ENCODE results near the gene PDIK1L.
"Not testable (repeated sequence)": the region's sequence is repeated elsewhere in the genome, so short reads cannot be mapped to it uniquely, and the experiment has no call there.

PDIK1L gene

DNA sequence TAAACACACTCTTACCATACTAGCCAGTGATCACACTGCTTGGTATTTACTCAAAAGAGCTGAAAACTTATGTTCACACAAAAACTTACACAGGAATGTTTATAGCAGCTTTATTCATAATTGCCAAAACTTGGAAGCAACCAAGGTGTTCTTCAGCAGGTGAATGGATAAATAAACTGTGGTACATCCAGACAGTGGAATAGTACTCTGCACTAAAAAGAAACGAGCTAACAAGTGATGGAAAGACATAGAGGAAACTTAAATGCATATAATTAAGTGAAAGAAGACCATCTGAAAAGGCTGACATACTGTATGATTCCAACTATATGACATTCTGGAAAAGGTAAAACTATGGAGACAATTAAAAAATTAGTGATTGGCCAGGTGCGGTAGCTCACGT, 20.7 kb upstream of the PDIK1L start:
- no peak for DNase-seq (ENCODE audit: low spot score)

DNA sequence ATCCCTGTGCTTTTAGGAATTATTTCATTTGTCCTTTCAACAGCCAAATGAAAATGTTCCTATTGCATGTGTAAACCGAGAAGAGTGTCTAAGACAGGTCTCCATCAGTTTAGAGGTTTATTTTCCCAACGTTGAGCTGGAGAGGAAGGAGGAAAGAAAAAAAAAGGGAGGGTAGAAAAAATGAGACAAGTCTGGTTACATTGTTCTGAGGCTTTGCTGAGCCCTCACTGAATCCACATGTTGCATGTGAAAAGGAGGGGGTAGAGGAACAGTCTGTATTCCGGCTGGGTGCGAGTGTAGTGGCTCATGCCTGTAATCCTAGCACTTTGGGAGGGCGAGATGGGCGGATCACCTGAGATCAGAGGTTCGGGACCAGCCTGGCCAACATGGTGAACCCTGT, 19.2 kb upstream of the PDIK1L start:
- no peak for DNase-seq (ENCODE audit: low spot score)

- DNase-seq (ENCODE audit: low spot score) = not testable (repeated sequence)
These were observed 18.1 kb upstream of the PDIK1L start for GRCh38 chr1:26093569-26093968.

GRCh38 chr1:26094076-26094669, 17.5 kb upstream of the PDIK1L start:
- DNase-seq (ENCODE audit: low spot score) = no peak

DNA sequence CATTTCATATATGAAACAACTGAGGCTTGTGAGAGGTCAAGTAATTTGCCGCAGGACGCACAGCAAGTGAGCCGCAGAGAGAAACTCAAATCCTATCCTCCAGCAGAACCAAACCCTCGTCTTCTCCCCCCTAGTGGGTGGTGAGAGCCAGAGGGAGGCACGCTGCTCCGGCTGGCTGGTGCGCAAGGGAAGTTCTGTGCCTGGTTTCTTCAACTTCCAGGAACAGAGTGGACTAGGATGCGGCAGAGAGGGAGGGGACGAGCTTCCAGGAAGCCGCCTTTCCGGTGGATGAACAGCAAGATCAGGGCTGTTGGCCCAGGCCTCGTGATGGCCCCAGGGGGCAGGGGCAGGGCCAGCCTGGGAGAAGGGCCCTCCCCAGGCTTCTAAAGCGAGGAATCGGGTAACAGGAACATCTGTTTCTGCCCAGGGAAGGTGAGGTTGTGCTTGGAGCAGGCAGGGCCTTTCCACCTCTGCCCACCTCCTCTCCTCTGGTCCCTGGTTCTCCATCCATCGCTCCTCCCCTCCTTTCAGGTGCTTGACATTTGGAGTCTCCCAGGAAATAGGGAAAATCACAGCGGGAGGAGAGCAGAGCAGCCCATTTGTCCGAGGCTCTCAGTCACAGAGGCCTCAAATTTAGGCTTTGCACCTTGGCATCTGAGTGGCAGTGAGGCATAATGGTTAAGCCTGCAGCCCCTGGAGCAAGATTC, 16.8 kb upstream of the PDIK1L start:
- DNase-seq (ENCODE audit: low spot score) = peak; percentile 81

GRCh38 chr1:26096471-26096870, 15.2 kb upstream of the PDIK1L start:
- DNase-seq (ENCODE audit: low spot score) = no peak

- DNase-seq (ENCODE audit: low spot score) = no peak
These were observed 13.9 kb upstream of the PDIK1L start for GRCh38 chr1:26097696-26098095.

GRCh38 chr1:26098602-26099001, 13.0 kb upstream of the PDIK1L start:
- no peak for DNase-seq (ENCODE audit: low spot score)

DNA sequence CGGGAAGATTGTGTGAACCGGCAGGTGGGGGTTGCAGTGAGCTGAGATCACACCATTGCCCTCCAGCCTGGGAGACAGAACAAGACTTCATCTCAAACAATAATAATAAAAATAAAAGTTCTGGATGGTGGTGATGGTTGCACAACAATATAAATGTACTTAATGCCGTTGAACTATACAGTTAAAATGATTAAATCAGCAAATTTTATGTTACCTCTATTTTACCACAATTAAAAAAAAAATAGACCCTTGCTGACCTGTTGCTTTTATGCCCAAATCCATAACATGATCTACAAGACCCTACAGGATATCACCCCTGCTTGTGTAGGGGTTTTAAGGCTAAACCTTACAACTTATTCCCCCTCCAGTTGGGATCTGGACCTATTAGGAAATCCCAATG, 11.8 kb upstream of the PDIK1L start:
- DNase-seq (ENCODE audit: low spot score) = no peak

DNA sequence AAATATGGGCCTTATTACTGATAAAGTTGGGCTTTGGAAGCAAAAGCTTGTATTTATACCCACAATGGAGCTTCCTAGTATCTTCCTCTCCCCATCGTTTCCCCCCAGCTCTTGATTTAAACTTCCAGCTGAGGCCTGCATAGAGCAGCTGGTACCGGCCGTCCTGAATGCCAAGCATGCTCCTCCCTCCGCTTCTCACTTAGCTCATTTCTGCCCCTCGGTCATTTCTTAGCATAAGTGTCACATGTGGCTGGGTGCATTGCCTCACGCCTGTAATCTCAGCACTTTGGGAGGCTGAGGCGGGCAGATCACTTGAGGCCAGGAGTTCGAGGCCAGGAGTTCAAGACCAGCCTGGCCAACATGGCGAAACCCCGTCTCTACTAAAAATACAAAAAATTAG, 11.4 kb upstream of the PDIK1L start:
- DNase-seq (ENCODE audit: low spot score) = not testable (repeated sequence)

DNA sequence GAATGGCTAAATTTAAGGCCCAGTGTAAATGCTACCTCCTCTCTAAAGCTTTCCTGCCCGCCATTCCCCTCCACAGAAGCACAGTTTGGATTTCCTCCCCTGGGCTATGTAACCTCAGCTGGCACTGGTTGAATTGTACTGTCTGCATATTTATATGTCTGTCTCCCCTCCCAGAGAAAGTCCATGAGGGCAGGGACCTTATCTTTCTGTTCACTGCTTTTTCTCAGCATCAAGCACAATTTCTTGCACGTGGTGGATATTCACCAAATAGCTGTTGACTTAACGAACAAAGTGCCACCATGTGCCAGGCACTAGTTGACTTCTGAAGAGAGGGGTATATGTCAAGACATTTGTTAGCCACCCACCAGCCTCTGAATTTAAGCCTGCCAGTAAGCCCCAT, 9.5 kb upstream of the PDIK1L start:
- DNase-seq (ENCODE audit: low spot score) = no peak

- DNase-seq (ENCODE audit: low spot score) = no peak
These were observed 9.1 kb upstream of the PDIK1L start for GRCh38 chr1:26102526-26102925.

DNA sequence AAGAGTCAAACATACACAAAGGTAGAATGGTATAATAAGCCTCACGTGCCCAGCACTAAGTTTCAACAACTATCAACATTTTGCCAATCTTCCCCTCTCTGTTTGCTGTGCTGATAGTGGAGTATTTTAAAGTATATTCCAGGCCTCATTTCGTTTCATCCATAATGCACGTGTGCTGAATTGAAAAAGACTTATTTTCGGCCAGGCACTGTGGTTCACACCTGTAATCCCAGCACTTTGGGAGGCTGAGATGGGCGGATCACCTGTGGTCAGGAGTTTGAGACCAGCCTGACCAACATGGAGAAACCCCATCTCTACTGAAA, 6.4 kb upstream of the PDIK1L start:
- not testable (repeated sequence) for DNase-seq (ENCODE audit: low spot score)

DNA sequence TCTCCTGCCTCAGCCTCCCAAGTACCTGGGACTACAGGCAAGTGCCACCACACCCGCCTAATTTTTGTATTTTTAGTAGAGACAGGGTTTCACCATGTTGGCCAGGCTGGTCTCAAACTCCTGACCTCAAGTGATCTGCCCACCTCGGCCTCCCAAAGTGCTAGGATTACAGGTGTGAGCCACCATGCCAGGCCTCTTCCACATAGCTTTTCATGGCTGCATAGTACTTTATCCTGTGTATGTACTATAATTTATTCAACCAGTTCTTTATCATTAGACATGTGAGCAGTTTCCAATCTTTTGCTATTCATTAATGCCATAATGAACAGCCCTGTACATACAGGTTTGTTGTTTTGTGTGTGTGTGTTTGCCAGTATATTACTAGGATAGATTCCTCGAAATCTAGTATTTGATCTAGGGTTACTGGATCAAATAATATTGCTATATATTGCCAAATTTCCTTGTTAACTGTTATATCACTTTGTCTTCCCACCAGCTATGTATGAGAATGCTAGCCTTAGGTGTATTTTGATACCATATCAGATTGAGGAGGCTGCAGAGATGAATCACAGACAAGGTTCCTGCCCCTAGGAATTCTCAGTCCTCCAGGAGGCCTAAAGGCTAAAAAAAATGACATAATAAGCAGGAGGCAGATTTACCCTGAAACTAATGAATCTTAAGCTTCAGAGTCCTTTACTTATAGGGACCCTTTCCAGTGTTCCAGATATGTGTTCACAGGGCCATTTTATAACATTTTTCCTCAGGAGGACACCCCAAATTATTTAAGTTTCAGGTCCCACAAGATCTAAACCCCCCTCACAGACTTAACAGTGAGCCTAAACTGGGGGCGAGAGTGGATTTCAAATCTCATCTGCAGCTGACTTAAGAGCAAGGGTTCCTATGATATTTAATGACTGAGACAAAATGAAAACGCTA, 2.1 kb upstream of the PDIK1L start:
- DNase-seq (ENCODE audit: low spot score) = no peak

GRCh38 chr1:26110731-26111529, 694 bp upstream of the PDIK1L start:
- peak; percentile 86 for DNase-seq (ENCODE audit: low spot score)

GRCh38 chr1:26112407-26112775, 767 bp downstream of the PDIK1L start:
- DNase-seq (ENCODE audit: low spot score) = no peak

DNA sequence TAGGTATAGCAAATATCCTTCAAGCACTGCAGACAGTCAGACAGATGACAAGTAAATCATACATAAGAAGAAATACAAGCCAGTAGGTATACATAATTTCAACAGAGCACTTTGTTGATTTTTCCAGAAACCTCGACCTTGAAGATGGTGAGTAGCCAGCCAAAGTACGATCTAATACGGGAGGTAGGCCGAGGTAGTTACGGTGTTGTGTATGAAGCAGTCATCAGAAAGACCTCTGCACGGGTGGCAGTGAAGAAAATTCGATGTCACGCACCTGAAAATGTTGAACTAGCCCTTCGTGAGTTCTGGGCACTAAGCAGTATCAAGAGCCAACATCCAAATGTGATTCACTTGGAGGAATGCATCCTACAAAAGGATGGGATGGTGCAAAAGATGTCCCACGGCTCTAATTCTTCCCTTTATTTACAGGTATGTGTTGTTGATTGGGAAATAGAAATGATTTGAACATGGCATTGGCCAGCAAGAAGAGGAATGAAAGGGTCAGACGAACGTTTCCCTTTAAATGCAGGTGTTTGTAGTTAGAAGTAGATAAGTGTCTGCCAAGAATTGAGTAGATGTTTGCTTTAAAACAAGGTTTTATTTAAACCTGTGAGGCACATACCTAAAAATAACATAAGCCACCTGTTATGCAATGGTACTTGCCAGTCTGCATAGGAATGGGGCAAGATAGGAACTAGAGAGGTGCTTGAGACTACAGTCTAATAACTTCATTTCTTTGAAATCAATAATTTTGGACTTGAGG, 2.7 kb downstream of the PDIK1L start:
- no peak for DNase-seq (ENCODE audit: low spot score)

DNA sequence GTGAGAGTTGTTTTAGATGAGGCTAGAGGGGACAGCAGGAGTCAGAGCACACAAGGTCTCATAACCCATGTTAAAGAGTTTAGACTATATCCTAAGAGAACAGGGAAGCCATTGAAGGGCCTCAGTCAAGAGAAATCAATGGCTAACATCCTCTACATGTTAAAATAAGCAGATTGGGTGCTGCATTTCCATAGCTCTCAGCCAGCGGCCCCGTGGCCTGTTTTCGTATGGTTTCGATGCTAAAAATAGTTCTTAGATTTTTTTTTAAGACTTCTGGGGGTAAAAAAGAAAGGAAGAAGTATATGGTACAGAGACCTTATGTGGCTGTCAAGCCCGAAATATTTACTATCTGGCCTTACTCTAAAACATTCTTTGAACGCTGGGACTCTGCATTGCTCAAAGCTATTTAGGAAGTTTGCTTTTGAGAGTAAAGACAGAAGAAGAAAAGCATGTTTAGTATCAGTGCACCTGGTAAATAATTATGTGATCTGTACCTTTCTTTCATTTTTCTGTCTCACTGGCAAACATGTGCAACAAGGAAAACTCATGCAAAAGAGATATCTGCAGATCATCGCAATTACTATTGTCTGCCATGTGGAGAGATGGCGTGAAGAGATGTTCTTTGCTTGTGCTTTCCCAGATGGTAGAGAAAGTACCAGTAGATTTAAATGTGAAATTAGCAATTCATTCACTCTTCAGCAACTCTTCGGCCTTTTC, 8.4 kb downstream of the PDIK1L start:
- no peak for DNase-seq (ENCODE audit: low spot score)

GRCh38 chr1:26121854-26122773, 10.5 kb downstream of the PDIK1L start:
- no peak for DNase-seq (ENCODE audit: low spot score)
